HG03196 (cell line): ENCODE results near the gene COL26A1.

ENCODE experiments used
- ATAC-seq: cut with Tn5 transposase; IDR thresholded peaks from one replicate; pipeline ENCODE4 v1.9.1; 2021; ENCODE audit not compliant: unreplicated experiment

COL26A1 gene

GRCh38 chr7:101370836-101371235 lies 8.2 kb downstream of the COL26A1 start:
- ATAC-seq, result no peak

- ATAC-seq, result no peak
Measured at GRCh38 chr7:101373812-101374614, 11.3 kb downstream of the COL26A1 start.

DNA sequence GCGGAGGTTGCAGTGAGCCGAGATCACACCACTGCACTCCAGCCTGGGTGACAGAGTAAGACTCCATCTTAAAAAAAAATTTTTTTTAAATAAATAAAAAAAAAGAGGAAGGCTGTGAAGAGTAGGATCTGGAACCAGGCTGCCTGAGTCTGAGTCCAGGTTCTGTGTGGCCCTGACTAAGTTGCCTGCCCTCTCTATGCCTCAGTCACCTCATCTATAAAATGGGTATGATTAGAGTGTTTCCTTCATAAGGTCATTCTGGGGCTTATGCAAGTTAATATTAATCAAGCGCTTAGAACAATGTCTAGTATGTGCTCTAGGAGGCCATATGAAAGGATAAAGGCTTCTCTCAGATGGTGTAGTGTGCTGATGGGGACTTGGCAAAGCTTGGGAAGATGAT lies 12.3 kb downstream of the COL26A1 start:
- no peak for ATAC-seq

GRCh38 chr7:101376601-101377000 lies 13.9 kb downstream of the COL26A1 start:
- no peak for ATAC-seq

DNA sequence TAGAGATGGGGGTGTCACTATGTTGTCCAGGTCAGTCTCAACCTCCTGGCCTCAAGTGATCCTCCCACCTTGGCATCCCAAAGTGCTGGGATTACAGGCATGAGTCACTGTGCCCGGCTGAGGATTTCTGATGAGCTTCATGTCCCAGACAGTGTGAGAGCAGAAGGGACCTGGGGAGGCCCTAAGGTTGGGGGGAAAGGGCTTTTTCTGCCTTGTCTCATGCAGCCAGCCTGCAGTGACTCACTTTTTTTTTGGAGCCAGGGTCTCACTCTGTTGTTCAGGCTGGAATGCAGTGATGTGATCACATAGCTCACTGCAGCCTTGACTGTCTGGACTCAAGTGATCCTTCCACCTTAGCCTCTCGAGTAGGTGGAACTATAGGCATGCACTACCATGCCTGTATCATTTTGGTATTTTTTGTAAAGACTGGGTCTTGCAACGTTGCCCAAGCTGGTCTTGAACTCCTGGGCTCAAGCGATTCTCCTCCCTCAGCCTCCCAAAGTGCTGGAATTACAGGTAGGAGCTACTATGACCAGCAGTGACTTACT lies 14.6 kb downstream of the COL26A1 start:
- ATAC-seq, result no peak

DNA sequence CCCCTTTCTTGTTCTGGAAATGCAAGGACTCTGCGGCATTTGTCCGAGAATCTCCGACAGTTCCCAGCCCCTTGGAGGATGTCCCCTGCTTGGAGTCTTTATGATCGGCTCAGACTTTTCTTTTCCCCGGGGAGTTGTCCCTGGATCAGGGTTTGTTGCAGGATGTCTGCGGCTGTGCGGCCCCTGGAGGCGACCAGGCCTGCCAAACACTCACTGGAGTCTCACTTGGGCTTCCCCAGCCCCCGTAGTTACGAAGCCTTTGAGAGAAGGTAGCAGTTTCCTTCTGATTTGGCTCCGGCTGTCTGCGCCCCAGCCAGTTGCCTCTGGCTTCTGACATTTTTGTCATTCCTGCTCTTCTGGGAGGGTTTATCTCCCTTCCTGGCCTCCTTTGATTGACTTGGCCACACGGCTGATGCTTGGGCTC lies 16.1 kb downstream of the COL26A1 start:
- ATAC-seq, result no peak

DNA sequence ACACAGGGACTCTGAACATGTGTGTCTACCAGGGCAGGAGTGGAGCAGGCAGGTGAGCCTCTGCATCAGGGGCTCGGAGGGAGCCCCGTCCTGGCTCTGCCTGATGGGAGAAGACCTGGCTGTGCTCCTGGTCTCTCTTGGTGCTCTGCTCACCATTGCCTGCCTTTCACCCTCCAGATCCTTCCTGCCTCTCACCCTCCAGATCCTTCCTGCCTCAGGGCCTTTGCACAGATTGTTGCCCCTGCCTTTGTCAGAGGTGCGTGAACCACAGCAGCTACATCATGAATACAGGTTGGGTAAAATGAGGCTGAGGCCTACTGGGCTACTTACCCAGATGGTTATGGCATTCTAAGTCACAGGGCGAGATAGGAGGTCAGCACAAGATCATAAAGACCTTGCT lies 16.6 kb downstream of the COL26A1 start:
- ATAC-seq, result no peak

DNA sequence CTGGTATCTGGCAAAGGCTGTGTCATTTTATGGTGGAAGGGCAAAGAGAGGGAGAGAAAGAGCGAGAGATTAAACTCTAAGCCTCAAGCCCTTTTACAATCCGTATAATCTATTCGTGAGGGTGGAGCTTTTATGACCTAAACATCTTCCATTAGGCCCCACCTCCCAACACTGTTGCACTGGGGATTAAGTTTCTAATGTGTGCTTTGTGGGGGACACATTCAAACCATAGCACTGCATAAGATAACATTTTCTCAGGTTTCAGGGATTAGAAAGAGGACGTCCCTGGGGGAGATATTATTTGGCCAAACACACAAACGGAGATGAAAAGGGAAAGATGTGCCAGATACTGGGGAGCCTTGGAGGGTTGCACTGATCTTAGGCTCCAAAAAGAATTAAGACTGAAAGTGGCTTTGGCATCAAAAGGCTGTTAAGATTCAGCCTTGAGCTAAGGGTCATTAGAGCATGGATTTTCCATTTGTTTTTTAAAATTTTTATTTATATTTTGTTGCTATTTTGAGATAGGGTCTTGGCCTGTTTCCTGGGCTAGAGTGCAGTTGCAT lies 19.0 kb downstream of the COL26A1 start:
- ATAC-seq, result no peak

GRCh38 chr7:101382937-101383336 lies 20.3 kb downstream of the COL26A1 start:
- no peak for ATAC-seq

- no peak for ATAC-seq
Measured at GRCh38 chr7:101386177-101386557, 23.5 kb downstream of the COL26A1 start.

DNA sequence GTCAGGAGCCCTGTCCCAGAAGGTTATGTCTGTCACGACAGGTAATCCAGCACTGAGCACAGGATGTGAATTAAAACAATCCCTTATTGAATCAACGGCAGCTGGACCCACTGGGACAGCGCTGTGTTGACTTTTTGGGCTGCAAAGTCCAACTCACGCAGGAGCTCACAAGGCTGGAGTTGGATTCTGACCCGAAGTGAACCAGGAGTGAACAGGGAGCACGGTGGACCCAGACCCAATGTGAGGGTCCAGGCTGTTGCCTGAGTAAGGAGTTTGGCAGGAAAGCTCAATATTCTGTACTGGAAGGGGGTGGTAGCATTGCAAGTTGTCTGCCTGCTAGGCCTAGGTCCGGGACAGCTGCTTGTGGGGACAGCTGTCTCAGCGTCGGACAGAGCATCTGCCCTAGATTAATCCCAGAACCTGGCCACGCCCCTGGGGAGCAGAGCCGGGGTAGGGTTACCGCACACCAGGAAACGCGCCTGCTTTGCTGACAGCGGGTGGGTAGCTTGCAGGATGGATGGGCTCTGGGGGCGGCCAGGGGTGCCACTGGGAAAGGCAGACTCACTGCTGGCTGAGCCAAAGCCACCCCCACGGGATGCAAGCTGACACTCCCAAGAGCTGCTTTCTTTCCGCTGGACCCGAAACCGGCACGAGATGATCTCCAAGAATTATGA lies 24.0 kb downstream of the COL26A1 start:
- ATAC-seq, result no peak

GRCh38 chr7:101390901-101391301 lies 28.2 kb downstream of the COL26A1 start:
- peak; percentile 95 for ATAC-seq

GRCh38 chr7:101391991-101392390 lies 29.3 kb downstream of the COL26A1 start:
- ATAC-seq, result no peak

- no peak for ATAC-seq
Measured at GRCh38 chr7:101393865-101394264, 31.2 kb downstream of the COL26A1 start.

DNA sequence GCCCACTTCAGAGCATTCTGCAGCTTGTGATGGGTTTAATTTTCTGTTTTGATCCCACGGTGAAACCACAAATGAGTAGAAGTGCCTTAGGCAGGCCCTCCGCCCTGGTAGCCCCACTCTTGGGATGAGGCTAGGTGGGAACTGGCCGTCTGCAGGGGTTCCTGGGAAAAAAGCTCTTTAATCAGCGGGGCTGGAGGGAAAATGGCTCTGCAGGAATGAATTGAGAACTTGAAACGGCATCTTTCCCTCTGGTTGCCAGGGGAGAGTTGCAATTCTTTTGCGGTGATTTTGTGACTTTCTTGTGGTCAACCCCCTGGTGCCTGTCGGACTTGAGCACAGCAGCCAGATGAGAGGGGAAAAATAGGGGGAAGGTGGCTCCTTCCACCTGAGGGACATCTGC lies 32.7 kb downstream of the COL26A1 start:
- no peak for ATAC-seq

DNA sequence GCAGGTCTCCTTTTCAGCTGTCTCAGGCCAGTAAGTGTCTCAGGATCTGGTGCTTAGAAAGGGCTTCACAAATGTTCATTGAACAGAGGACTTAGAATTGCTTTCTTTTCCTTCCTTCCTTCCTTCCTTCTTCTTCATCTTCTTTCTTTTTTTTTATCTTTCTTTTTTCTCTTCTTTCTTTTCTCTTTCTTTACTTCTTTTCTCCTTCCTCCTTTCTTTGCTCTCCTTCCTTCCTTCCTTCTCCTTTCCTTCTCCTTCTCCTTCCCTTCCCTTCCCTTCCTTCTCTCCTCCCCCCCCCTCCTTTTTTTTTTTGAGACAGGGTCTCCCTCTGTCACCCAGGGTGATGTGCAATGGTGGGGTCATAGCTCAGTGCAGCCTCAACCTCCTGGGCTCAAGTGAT lies 34.6 kb downstream of the COL26A1 start:
- ATAC-seq, result no peak

- ATAC-seq, result no peak
Measured at GRCh38 chr7:101397770-101398324, 35.2 kb downstream of the COL26A1 start.

DNA sequence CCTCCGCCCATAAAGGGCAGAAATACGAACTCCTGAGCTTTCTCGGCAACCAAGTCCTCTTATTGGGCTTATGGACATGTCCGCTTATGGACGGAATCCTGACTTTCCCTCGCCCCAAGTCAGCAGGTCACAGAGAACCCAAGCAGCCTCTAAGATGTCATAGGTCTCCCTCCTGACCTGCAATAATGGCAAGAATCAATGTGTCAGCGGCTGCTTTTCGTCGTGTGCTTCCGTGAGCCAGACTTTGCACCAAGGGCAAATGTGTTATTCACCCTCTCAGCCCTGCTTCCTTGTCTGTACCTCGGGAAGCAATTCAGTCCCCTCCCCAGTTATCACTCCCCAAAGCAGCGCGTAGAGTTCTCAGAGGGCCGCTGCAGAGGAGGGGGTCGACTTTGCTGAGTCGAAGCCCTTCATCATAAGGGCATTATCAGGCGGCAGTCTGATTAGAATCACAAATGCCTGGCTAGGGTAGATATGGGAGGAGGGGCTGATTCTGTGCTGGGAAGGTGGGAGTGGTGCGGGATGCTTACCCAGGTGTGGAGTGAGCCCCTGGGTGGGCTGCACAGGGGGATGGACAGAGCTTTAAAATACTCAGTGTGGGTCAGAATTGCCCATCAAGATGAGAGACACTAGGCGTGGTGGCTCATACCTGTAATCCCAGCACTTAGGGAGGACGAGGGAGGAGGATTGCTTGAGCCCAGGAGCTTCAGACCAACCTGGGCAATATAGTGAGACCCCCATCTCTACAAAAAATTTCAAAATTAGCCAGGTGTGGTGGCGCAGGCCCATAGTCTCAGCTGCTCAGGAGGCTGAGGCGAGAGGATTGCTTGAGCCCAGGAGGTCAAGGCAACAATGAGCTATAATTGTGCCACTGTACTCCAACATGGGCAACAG lies 36.0 kb downstream of the COL26A1 start:
- ATAC-seq, result no peak

- no peak for ATAC-seq
Measured at GRCh38 chr7:101399759-101400158, 37.1 kb downstream of the COL26A1 start.

- no peak for ATAC-seq
Measured at GRCh38 chr7:101400751-101401150, 38.1 kb downstream of the COL26A1 start.
